ENCODE results near the gene HPCA.

HPCA gene

DNA sequence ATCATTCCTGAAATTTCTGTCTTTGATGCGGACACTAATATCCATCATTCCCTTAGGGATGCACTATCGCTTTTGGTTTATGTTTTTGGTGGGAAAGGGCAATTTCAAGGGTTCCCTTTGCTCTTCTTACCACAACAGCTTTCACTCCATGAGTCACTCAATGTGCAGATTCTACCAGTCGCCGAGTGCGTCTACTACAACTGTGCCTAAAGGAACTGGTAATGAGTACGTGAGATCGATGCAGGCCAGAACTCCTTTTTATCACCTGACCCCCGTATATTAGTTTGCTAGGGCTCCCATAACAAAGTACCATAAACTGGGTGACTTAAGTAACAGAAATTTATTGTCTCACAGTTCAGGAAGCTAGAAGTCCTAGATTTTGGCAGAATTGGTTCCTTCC lies 42.4 kb downstream of the HPCA start:
- TF ChIP-seq, protein P1, sequence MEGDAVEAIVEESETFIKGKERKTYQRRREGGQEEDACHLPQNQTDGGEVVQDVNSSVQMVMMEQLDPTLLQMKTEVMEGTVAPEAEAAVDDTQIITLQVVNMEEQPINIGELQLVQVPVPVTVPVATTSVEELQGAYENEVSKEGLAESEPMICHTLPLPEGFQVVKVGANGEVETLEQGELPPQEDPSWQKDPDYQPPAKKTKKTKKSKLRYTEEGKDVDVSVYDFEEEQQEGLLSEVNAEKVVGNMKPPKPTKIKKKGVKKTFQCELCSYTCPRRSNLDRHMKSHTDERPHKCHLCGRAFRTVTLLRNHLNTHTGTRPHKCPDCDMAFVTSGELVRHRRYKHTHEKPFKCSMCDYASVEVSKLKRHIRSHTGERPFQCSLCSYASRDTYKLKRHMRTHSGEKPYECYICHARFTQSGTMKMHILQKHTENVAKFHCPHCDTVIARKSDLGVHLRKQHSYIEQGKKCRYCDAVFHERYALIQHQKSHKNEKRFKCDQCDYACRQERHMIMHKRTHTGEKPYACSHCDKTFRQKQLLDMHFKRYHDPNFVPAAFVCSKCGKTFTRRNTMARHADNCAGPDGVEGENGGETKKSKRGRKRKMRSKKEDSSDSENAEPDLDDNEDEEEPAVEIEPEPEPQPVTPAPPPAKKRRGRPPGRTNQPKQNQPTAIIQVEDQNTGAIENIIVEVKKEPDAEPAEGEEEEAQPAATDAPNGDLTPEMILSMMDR (IDR thresholded peaks at IDR 0.05; ENCODE audit: low read depth, low read length) = no peak
- DNase-seq (ENCODE audit: extremely low read depth, low read depth) = no peak

DNA sequence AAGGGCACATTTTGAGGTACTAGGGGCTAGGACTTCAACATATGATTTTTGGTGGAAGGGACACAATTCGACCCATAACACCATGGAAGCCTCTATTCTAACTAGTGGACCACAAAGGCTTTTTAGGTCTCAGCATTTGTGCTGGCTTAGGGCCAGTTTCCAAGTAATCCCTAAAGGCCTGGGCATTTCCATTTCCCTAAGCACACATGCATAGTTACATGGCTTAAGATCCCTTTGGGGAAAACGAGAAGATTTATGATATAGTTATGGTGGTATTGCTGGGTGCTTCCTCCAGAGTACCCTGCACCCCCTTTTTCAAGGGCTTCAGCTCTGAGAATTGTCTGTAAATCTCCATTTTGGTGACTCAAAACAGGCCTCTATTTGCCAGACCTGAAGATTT lies 43.1 kb downstream of the HPCA start:
- TF ChIP-seq, protein P1 (IDR thresholded peaks at IDR 0.05; ENCODE audit: low read depth, low read length) = no peak
- DNase-seq (ENCODE audit: extremely low read depth, low read depth) = no peak

DNA sequence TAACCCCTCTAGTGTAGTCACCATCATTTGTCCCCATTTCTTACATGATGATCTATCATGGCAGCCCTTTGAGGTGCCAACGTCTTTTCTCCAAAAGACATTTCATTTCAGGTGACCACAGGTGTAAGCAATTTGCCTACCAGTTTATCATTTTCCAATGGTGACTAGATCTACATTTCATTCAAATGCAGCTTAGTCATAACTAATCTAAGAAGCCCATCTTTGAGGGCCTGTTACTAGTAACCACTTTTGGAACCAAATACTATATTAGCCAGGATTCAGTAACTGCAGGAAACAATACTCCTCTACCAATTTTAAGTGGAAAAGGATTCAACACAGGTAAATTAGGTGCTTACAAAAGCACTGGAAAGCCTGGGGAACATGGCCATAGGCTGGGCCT lies 45.5 kb downstream of the HPCA start:
- TF ChIP-seq, protein P1 (IDR thresholded peaks at IDR 0.05; ENCODE audit: low read depth, low read length) = no peak
- DNase-seq (ENCODE audit: extremely low read depth, low read depth) = no peak

DNA sequence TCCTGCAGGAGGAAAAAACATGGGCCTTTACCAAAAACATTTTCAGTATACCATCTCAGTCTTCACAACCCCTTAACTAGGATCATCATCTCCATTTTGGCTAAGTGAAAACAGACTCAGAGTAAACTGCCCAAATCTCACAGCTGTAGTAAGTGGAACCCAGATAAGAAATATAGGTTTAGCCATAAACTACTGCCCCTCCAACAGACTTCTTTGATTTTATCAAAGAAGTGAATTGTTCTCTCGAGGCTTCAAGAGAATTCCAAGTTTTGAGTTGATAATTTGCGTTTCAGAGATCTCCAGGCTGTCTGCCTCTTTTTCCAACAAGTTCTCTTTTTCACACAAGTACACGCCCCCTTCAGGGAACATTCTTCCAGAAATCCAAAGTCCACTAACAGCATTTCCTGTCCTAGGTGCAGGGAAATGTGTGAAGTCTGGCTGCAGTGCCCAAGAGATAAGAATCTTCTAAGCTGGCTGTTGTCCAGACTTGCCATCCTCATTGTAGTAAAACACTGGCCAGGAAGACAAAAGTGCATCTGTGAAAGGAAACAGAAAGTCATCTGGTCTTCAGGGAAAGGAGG lies 47.5 kb downstream of the HPCA start:
- no peak for DNase-seq (ENCODE audit: extremely low read depth, low read depth)
- TF ChIP-seq, protein P1 (IDR thresholded peaks at IDR 0.05; ENCODE audit: low read depth, low read length) = no peak

DNA sequence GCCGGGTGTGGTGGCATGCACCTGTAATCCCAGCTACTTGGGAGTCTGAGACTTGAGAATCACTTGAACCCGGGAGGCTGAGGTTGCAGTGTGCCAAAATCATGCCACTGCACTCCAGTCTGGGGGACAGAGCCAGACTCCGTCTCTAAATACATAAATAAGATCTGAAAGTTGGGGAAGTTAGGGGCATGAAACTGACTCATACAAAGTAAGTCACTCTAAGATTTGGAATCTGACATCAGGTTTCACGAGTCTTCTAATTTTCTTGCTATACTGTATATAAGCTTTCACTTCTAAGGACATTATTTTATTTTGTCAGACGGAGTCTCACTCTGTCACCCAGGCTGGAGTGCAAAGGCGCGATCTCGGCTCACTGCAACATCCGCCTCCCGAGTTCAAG lies 48.2 kb downstream of the HPCA start:
- DNase-seq (ENCODE audit: extremely low read depth, low read depth) = no peak
- TF ChIP-seq, protein P1 (IDR thresholded peaks at IDR 0.05; ENCODE audit: low read depth, low read length) = no peak

DNA sequence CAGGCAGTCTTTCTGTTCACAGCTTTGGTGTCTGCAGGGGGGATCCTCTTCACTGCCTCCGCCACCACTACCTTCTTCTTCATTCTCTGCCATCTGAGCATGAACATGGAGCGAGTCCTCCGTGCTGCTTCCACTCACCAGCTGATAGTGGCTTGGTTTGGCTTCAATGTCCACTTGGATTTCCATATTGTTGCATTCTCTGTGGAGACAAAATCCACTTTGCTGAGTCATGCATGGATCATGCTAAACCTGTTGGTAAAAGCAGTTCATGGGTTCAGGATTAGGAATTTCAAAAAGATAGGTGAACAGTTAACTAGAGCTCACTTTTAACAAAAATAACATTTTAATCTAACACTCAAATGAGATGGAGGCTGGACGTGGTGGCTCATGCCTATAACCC lies 50.8 kb downstream of the HPCA start:
- TF ChIP-seq, protein P1 (IDR thresholded peaks at IDR 0.05; ENCODE audit: low read depth, low read length) = no peak

DNA sequence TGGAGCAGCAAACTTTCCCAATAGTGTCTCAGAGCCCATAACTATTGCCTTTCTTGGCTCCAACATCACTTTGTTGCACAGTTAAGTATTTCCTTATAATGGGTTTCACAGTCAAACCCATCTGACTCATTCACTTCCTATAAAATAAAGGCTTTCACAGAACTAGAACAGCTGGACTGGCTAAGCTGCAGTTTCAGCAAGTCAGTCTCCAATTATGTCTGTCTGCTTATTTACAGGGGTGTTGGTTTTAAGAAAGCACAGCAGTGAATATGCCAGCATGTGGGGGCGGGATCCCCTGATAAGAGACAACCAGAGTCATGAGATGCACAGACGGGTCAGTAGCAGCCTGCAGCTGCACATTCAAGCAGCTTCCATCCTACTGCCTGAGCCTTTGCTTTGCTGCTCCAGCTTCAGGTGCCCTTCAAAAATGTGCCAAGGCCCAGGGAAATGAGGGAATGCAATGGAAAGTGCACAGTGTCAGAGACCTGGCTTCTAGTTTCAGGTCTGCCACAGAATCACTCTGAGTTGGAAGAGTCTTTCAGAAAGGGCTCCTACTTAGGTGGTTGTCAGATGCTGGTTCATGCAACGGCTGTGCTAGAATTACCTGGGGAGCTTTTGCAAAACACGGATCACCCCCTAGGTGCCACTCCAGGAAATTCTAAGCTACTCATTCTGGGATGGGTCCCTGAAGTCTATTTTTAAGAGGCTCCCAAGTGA lies 53.5 kb downstream of the HPCA start:
- TF ChIP-seq, protein P1 (IDR thresholded peaks at IDR 0.05; ENCODE audit: low read depth, low read length) = no peak
- peak; percentile 58 for DNase-seq (ENCODE audit: extremely low read depth, low read depth)

More for the DNA sequence above, 50.8 kb downstream of the HPCA start:
- DNase-seq (ENCODE audit: extremely low read depth, low read depth) = no peak
